Stimulated activated CD4-positive, alpha-beta T cell treated with anti-CD3 and anti-CD28 coated beads, Interleukin-15, amount 100 ng/mL, for 24 hours (primary cell): Measurements from ENCODE around the gene MAD1L1.

ENCODE experiments used
- DNase-seq: peaks from one replicate; pipeline ENCODE4 v3.0.0-alpha.2; 2020

The MAD1L1 gene

GRCh38 chr7:2082139-2082998 lies 150.4 kb downstream of the MAD1L1 start:
- DNase-seq: no peak

GRCh38 chr7:2081526-2082135 lies 151.1 kb downstream of the MAD1L1 start:
- no peak for DNase-seq

GRCh38 chr7:2080477-2080876 lies 152.3 kb downstream of the MAD1L1 start:
- no peak for DNase-seq

GRCh38 chr7:2080060-2080387 lies 152.7 kb downstream of the MAD1L1 start:
- DNase-seq: no peak

GRCh38 chr7:2079332-2080059 lies 153.2 kb downstream of the MAD1L1 start:
- DNase-seq: no peak

- no peak for DNase-seq
Measured at GRCh38 chr7:2078899-2079298, 153.8 kb downstream of the MAD1L1 start.

GRCh38 chr7:2076649-2077064 lies 156.1 kb downstream of the MAD1L1 start:
- no peak for DNase-seq

GRCh38 chr7:2075811-2076210 lies 156.9 kb downstream of the MAD1L1 start:
- DNase-seq: no peak

GRCh38 chr7:2074691-2075090 lies 158.1 kb downstream of the MAD1L1 start:
- DNase-seq: no peak

- DNase-seq: no peak
Measured at GRCh38 chr7:2072798-2073197, 159.9 kb downstream of the MAD1L1 start.

GRCh38 chr7:2072042-2072441 lies 160.7 kb downstream of the MAD1L1 start:
- no peak for DNase-seq

GRCh38 chr7:2071133-2071832 lies 161.5 kb downstream of the MAD1L1 start:
- no peak for DNase-seq

- no peak for DNase-seq
Measured at GRCh38 chr7:2070151-2070763, 162.5 kb downstream of the MAD1L1 start.

GRCh38 chr7:2069472-2069860 lies 163.3 kb downstream of the MAD1L1 start:
- DNase-seq: no peak

- DNase-seq: no peak
Measured at GRCh38 chr7:2068693-2069471, 163.9 kb downstream of the MAD1L1 start.

- peak; percentile 39 for DNase-seq
Measured at GRCh38 chr7:2066251-2066919, 166.4 kb downstream of the MAD1L1 start.

- DNase-seq: no peak
Measured at GRCh38 chr7:2065528-2065927, 167.2 kb downstream of the MAD1L1 start.

- DNase-seq: no peak
Measured at GRCh38 chr7:2063563-2064260, 169.0 kb downstream of the MAD1L1 start.

- no peak for DNase-seq
Measured at GRCh38 chr7:2062648-2063047, 170.1 kb downstream of the MAD1L1 start.

- no peak for DNase-seq
Measured at GRCh38 chr7:2060701-2061100, 172.0 kb downstream of the MAD1L1 start.
